GM19463 (cell line): ENCODE results near the gene RTN4R.
"Not testable (repeated sequence)": the region's sequence is repeated elsewhere in the genome, so short reads cannot be mapped to it uniquely, and the experiment has no call there.

Source experiments
- ATAC-seq: cut with Tn5 transposase; IDR thresholded peaks from one replicate; pipeline ENCODE4 v1.9.1; 2021; ENCODE audit warnings: mild to moderate bottlenecking, moderate library complexity; ENCODE audit not compliant: unreplicated experiment

Gene RTN4R

DNA sequence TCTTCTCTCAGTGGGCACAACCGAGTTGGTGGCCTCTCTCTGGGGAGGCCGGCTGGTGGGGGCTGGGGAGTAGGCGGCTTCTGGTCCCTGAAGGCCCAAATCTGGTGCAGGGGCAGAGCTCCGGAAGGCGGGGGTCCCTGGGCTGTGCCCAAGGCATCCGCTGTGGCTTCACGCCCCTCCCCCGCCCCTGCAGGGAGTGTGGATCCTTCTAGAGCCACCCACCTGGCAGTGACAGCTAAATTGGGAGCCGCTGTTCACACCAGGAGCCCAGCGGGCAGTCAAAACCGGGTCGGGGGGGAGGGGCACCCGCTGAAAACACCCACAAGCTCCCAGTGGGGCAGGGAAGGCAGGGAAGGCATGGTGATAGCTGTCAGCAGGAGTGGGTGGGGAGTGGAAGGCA lies 4.6 kb upstream of the RTN4R start:
- no peak for ATAC-seq

DNA sequence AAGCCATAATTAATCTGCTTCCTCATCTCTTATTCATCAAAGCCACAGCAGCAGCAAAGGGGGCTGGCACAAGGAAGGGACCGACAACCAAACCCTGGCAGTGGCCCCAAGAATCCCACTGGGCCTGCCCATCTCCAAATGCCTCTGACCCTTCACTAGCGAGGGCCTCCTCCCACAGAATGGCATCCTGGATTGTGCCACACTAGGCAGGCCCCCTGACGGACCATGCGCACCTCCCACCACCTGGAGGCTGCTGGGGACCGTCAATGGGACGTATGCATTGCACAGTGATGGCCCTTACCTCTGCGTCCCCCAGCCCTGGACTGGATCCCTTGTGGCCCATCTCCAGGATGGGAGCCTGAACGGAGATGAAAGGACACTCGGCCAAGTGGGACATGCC lies 4.1 kb upstream of the RTN4R start:
- no peak for ATAC-seq

DNA sequence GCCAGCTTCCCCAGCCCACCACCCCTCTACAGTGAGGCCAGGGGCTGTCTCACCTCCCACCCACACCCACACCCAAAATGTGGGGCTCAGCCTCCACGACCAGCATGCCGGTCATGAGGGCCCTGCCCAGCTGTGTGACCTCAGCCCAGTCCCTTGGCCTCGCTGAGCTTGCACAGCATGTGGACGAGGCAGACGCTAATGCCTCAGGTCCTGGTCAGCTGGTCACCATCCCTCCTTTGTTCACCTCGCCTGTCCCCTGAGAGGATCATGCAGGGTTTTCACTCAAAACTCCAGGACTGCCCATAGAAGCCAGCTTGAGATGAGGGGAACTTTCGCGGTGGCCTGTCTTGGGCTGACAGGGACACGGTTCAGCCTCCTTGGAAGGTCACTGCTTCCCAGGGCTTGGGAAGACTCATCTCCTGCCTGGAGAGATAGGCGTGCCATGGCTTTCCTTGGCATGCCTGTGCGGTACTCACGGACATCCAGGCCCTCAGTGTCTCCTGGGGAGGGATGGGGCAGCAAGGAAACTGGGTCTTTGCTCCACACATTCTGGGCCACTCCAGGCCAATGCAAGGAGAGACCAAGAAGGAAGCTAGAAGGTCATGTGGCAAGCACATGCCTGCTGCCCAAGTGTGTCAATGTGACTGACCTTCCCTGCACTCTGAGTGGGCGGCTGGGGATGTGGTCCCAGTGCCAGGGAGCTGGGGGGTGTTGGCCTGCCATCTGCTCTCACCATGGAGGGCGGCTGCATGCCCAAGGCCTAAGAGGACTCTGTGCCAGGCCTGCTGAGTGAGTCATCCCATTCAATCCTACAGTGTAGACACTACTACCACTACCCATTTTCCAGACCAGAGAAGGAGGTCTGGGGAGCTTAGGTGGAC lies 3.2 kb upstream of the RTN4R start:
- no peak for ATAC-seq

DNA sequence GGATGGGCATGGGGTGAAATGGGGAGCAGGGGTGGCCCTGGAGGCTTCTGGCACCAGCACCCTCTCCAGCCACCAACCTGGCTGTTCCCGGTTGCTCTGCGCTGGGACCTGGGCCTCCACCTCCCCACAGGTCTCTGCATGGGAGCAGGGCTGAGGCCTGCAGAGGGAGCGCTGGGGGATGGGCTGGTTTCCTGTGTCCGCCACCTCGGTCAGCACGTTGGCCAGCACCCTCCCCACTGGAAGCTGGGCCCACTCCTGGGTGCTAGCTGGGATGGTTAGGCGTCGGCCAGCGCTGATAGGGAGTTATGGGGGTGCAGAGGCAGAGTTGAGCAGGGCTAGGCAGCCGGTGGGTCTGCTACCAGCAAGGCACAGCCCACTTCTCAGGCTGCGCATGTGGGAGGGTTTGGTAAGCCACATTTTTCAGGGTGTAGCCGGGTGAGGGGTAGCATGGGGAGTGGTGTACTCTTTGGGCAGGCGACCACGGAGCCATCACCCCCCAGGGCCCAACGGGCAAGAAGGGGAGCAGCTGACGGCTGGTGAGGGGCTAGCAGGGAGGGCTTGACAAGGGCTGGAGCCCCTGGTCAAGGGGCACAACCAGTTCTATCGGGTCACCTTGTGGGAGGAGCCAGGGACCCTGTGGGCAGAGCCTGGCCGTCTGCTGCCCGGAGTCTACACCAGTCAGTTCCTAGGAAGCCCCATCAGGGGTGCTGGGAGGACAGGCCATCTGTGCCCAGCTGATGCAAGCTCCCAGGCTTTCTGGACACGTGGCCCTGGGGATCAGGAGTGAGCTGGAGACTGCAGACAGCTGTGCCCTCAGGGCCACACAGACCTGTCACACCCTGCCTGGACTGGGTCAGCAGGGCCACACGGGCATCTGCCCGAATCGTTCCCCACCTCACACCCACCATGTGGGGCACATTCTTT lies 2.3 kb upstream of the RTN4R start:
- ATAC-seq: not testable (repeated sequence)

DNA sequence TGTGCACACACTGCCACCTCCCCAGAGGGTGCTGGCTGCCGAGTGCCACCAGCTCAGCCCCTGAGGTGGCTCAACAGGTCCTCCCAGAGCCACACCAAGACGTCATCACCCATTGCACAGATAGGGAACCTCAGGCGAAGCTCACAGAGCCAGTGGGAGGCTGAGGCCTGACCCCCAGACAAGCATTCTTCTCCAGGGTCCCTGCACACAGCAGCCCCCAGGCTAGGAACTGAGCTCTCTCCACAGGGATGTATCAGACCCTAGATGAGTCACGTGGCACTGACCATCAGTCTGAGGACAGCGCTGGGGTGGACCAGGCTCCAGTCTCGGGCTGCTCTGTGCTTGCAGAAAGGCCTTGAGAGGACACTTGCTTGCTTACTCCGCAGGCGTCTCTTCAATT lies 1.6 kb upstream of the RTN4R start:
- ATAC-seq: not testable (repeated sequence)

DNA sequence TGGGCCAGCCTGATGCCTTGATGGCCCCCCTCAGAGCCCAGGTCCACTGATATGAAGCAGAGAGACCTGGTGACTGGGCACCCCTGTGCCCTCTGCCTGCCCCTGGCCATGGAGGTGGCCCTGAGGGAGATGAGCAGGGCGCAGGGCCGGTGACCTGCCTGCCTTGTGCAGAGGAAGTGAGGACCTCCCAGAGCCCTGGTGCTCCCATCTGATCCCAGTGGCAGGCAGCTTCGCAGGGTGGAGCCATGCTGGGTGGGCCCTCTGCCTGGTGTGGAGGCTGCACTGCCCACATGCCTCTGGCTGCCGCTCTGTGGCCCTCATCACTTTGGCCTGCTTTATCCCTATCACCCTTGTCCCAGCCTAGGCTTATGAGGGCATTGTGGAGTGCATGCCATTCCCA lies 1.1 kb upstream of the RTN4R start:
- not testable (repeated sequence) for ATAC-seq

DNA sequence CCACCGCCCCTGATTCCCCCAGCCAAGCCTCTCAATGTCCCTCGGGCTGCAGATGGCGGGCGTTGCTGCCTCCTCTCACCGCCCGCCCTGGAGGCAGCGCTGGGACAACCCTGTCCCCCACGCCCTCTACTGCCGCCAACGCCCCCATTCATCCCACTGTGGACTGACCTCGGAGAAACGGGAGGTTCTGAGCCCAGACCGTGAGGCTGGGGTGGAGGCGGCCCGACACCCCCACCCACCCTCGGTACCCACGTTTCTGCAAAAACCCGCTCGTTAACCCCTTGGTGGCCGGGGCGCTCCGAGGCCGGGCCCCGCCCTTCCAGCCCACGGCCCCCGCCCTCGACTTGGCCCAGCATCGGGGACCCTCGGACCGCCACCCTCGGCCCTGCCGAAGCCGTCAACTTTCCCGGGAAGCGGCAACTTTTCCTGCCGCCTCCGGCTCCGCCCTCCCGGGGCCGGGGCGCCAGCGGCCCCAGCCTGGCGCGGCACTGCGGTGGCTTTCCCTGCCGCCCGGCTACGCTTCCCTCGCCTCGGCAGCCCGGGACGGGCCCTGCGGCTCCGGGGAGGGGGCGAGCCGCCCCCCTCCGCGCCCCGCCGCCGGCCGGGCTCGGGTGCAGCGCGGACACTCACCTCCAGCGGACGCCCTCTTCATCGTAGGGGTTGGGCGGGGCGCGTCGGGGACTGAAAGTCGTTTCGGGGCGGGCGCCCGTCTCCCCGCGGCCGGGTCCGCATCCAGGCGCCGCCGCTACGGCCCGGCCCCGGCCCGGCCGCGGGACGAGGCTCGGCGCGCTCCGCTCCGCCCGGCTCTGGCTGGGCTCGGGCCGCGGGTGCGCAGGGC lies 458 bp downstream of the RTN4R start:
- no peak for ATAC-seq

DNA sequence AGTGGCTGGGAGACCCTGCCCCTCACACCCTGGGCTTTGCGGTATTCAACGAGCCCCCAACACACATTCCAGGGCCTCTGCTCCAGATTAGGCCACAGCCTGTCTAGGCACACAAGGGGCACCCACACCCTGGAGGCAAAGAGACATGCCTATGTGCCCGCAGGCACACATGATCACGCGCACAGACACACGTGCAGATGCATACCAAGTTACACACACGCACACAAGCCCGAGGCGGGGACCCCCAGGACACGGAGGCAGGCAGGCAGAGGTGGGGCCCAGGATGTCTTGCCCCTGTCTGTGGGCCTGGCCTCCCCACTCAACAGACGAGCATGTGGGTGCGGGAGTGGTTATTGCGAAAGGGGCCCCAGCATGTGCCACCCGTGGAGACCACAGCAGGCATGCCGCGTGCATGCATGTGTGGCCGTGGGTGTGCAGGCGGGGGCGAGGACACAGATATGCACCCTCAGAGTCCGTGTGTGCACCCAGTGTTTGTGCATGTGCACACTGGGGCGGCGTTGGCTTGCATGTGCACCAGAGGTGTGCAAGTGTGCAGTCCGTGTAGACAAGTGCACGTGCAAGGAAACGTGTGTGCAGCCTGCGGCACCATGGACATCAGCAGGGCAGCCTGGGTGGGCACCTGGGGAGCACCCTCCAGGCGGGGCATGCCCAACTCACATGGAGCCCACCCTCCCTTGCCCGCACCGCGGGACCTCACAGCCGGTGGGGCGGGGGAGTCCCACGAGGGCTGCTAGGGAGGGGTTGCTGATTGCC lies 1.3 kb downstream of the RTN4R start:
- not testable (repeated sequence) for ATAC-seq

DNA sequence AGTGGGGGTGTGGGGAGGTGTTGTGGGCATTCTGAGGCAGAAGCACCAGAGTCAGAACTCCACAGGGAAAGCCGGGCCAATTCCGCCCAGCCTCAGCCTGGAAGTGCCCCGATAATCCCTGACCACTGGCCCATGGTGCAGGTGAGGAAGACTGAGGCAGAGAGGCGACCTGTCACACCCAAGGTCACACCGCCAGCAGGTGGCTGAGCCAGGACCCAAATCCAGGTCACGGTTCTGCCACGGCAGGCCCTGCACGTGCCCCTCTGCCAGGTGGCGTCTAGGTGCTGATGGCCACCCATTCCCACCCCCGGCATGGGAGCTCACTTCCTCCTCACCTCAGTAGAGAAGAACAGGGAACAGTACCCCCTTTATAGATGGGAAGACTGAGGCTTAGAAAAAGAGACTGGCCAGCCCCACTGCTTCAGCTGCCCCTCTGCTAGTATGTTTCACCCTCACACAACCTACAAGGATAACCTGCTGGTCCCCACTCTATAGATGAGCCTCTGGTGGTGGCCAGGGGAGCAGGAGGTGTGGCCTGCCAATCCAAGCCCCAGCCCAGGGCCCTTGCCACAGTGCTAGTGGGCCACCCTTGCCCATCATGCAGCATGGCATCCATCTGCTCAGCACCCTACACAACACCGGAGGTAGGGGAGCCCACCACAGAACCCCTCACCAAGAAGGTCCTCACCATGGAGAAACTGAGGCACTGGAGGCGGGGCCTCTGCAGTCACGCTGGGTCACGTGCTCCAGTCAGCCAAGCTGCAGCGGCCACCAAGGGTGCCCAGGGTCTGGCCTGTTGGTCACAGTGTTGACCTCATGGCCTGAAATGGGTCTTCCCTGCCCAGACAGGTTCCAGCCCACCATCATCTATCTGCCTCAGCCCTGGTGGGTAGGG lies 2.1 kb downstream of the RTN4R start:
- ATAC-seq: not testable (repeated sequence)

DNA sequence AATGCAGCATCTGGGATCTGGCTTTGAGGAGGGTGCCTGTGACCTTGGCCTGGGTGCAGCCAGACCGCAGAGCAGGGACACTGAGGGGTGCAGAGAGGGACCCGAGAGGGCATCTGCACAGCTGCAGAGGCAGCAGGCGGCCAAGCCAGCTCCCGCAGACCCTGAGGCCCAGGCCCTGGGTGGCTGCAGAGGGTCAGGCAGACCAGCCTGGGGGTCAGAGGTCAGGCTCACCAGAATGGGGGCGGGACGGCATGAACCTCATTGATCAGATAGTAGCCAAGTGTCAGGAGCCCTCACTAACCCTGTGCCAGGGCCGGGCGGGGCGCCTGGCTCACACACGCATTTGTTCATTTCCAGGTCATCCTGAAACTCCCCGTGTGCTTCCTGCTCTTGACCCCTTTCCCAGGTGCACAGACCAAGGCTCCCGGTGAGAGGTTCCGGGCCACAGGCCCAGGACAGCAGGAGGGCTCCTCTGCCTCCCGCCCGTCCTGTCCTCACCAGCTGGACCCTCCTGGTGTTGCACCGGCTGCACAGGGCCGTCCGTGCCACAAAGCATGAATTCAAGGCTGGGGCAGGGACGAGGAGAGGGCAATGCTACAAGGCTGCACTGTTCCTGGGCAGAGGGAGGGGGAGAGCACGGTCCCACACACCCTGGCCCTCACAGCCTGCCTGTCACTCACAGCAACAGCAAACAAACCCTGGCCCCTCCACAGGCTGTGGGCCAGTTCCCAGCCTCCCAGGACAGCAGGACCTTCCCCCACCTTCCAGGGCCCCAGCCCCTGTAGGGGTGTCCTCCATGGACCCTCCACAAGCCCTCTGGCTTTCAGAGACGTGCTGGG lies 3.3 kb downstream of the RTN4R start:
- ATAC-seq: no peak

DNA sequence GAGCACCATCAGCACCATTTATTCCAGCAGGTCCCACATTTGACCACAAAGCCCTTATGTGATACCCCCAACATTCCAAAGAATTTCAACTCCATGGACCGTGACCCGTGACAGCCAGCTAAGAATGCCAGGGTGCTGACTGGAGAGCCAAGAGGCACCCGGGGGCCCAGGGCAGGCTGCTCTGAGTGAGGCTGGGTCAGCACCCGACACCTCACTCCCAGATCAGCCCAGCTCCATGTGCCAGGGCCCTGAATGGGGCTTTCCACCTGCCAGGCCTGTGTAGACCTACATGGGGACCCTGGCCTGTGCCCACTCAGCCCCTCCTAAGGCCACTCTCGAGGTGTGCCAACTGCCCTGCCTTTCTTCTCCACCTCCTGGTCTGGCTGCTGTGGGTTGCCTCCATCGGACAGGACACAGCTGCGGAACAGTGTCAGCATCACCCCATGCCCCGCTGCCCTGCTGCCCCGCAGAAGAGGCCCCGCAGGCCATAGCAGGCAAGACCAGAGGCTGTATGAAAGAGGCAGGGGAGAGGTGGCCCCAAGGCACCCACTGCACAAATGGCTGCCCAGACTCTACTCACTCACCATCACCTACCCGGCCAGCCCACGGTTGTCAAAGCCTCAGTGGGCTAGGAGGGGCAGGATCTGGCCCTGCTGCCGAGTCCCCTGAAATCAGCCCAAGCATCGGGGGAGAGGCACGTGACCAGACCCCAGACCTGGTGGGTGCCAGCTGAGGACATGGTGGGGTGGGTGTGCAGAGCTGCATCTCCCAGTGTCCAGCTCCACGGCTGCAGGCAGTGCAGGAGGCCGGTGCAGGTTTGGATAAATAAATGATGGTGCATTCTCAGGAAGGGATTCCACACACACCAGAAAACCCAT lies 4.5 kb downstream of the RTN4R start:
- ATAC-seq: not testable (repeated sequence)

DNA sequence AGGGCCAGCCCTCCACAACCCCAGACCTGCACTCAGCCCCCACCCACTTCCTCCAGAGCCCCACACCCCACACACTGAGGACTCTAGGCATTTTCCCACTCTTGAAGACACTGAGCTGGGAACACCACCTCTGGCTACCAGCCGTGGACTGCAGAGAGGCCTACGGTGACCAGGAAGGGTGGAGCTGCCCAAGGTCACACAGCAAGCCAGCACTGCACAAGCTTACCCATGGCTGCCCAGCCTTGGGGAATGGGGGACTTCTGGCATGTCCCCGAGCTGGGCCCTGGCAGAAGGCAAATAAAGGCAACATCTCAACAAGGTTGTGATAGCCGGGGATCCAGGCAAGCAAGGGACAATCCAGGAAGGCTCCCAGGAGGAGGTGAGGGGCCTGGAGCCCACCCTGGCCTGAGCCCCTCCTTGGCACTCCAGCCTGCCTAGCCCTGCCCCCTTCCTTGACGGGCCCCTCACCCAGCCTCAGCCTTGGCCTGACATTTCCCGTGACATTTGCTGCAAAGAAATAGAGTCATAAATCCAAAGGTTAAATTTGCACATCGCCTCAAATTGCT lies 5.5 kb downstream of the RTN4R start:
- no peak for ATAC-seq

DNA sequence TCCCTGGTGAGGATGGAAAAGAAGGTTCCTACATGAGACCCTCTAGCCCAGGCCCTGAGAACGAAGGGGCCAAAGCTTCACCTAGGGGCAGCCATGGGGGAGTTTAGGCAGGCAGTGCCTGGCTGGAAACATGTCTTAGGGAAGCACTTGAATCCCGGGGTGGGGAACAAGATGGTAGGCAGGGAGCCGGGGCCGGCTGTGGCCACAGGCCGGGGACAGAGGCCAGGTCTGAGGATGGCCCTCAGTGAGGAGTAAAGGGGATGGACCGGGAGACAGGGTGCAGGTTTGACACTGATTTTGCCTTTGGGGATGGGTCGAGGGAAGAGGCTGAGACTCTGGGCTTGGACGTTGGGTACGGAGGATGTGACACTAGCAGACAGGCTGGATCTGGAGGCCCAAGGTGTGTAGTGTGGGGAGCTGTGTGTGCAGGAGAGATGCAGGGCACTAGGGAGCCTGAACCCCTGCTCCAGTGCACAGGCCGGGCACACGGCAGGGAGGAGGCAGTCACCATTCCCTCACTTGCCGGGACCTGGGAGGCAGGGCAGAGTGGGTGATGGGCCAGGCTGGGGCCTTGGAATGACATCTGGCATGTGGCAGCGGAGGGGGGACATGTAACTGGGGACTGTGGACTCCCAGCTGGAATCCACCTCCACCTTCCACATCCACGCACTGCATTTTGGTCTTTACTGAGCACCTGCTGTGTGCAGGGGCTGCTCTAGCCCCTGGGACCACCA lies 6.1 kb downstream of the RTN4R start:
- ATAC-seq: no peak

DNA sequence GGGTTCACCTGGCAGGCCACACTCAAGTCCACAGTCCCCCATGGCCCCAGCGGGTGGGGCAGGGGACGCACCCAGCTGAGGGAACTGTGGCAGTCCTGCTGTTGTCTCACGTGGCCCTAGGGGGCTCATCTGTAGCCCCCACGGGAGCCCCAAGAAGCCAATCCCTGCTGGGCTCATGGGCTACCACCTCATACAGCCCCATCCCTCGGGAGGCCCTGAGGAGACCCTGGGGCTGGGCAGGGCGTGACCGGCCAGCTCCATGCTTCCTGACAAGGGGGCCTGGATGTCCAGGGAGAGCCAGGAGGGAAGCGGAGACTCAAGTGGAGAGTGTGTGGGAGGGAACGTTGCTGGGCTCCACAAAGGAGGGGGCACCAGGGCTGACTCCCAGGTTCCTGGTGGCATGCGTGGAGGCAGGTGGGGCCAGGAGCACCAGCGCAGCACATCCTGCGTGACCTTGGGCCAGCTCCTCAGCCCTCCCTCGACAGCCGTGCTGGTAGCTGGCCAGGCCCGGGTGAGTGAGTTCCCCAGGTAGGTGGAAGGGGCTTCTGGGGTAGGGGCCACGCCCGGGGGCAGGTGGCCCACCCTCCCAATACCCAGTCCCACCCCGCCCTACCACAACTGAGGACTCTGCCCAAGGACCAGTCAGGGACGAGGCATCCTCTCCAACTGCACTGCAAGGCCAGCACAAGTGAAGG lies 7.9 kb downstream of the RTN4R start:
- no peak for ATAC-seq

DNA sequence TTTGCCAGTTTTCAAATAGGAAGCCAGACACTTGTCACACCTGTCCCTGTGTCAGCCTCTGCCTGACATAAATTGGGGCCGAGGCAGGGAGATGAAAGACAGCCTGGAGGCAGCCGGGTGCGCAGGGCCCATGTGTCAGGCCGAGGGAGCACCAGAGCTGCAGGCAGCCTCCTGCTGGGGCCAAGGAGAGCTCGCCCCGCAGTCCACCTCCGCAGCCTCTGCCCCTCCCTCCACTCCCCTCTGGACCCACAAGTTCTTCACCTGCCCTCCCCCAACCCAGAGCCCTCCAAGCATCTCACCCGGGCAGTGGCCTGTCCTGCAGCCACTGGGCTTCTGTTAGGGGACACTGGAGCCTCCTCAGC lies 8.8 kb downstream of the RTN4R start:
- no peak for ATAC-seq
